GM10266 (cell line): Measurements from ENCODE around the gene WNK2.

Experiments used
- DNase-seq: peaks from one replicate; pipeline ENCODE4 v3.0.0; 2012; ENCODE audit errors: extremely low spot score
- CTCF ChIP-seq: IDR thresholded peaks from 2 replicates; pipeline ENCODE4 v1.5.1; 2012; ENCODE audit warnings: mild to moderate bottlenecking, low read depth; ENCODE audit not compliant: control insufficient read depth, insufficient read depth; ENCODE audit errors: missing control alignments

The WNK2 gene

GRCh38 chr9:93212409-93212808, 28.5 kb downstream of the WNK2 start:
- TF ChIP-seq CTCF = no peak
- DNase-seq = no peak

GRCh38 chr9:93216073-93216365, 32.1 kb downstream of the WNK2 start:
- DNase-seq = no peak
- TF ChIP-seq CTCF = no peak

GRCh38 chr9:93217706-93218105, 33.8 kb downstream of the WNK2 start:
- no peak for DNase-seq
- no peak for TF ChIP-seq CTCF

GRCh38 chr9:93218161-93218560, 34.2 kb downstream of the WNK2 start:
- TF ChIP-seq CTCF = no peak
- DNase-seq = no peak

- no peak for DNase-seq
- TF ChIP-seq CTCF = no peak
Measured at GRCh38 chr9:93218671-93219420, 34.9 kb downstream of the WNK2 start.

- no peak for TF ChIP-seq CTCF
Measured at GRCh38 chr9:93219692-93220091, 35.8 kb downstream of the WNK2 start.

GRCh38 chr9:93220627-93221026, 36.7 kb downstream of the WNK2 start:
- DNase-seq = no peak
- no peak for TF ChIP-seq CTCF

More at GRCh38 chr9:93219692-93220091, 35.8 kb downstream of the WNK2 start:
- DNase-seq = no peak
